ENCODE measurements around the gene PRKG1.

PRKG1 gene

GRCh38 chr10:51075873-51076229, 1.6 kb downstream of the PRKG1 start:
- peaks cover 3 to 7% of the 10 kb centered on the region in 2 experiments for H3K4me1 ChIP-seq (ENCODE audit: control insufficient read depth in 1 of 2, insufficient read depth in 2 of 2, low read length in 2 of 2)
- H3K36me3 ChIP-seq (ENCODE audit: control insufficient read depth in 1 of 2, insufficient read depth in 2 of 2, low read length in 2 of 2) = no peaks in the 10 kb centered on the region
- no peak overlapping the region for H3K27ac ChIP-seq (ENCODE audit: low read depth, low read length)

GRCh38 chr10:51076299-51076841, 2.1 kb downstream of the PRKG1 start:
- H3K27ac ChIP-seq (ENCODE audit: low read depth, low read length) = no peak overlapping the region
- H2BK12ac ChIP-seq (ENCODE audit: low read length) = no peak overlapping the region
- no peak overlapping the region for H4K8ac ChIP-seq (ENCODE audit: low read depth, low read length)
- no CpG with 5 or more reads among the region's 3 CpGs for WGBS (ENCODE audit: extremely low coverage, insufficient coverage, insufficient read length)
- H3K79me1 ChIP-seq (ENCODE audit: low read length) = no peaks in the 10 kb centered on the region
- H4K91ac ChIP-seq (ENCODE audit: low read depth, low read length) = no peak overlapping the region
- no peak overlapping the region for H2BK5ac ChIP-seq (ENCODE audit: low read depth, low read length, poor library complexity)
- H4K12ac ChIP-seq (ENCODE audit: low read depth, low read length) = no peak overlapping the region
- no peaks in the 10 kb centered on the region for H3K27me3 ChIP-seq (ENCODE audit: insufficient read depth, low read length)
- no peaks in the 10 kb centered on the region for H3K9me3 ChIP-seq (ENCODE audit: insufficient read depth, low read depth, low read length)
- peaks cover 3 to 7% of the 10 kb centered on the region in 2 experiments for H3K4me1 ChIP-seq (ENCODE audit: control insufficient read depth in 1 of 2, insufficient read depth in 2 of 2, low read length in 2 of 2)
- H3K4me3 ChIP-seq (ENCODE audit: low read depth, low read length) = no peak overlapping the region
- DNase-seq = no peak
- H2AK5ac ChIP-seq (ENCODE audit: low read length) = no peak overlapping the region
- H3K79me2 ChIP-seq (ENCODE audit: control insufficient read depth, insufficient read depth, low read length, poor library complexity) = no peaks in the 10 kb centered on the region
- no peak overlapping the region for H3K18ac ChIP-seq (ENCODE audit: low read length)
- no peak overlapping the region for H3K4me2 ChIP-seq (ENCODE audit: low read length)
- no peak overlapping the region for H2BK120ac ChIP-seq (ENCODE audit: insufficient read depth, low read length, poor library complexity)
- no peak overlapping the region for H3K9ac ChIP-seq (ENCODE audit: low read length)
- H3K4ac ChIP-seq (ENCODE audit: low read depth, low read length) = no peak overlapping the region
- no peak overlapping the region for H3K14ac ChIP-seq (ENCODE audit: low read length)
- H3K36me3 ChIP-seq (ENCODE audit: control insufficient read depth in 1 of 2, insufficient read depth in 2 of 2, low read length in 2 of 2) = no peaks in the 10 kb centered on the region
- no peak overlapping the region for H2AFZ ChIP-seq (ENCODE audit: insufficient read depth, low read length, poor library complexity)
- no peak overlapping the region for H3K23ac ChIP-seq (ENCODE audit: low read length)

More at GRCh38 chr10:51075873-51076229, 1.6 kb downstream of the PRKG1 start:
- Histone ChIP-seq H2BK5ac (ENCODE audit: low read depth, low read length, poor library complexity) (no peak overlapping the region), H2AFZ (ENCODE audit: insufficient read depth, low read length, poor library complexity) (no peak overlapping the region), H3K4ac (ENCODE audit: low read depth, low read length) (no peak overlapping the region), H3K4me3 (ENCODE audit: low read depth, low read length) (no peak overlapping the region), H4K8ac (ENCODE audit: low read depth, low read length) (no peak overlapping the region), H3K79me1 (ENCODE audit: low read length) (no peaks in the 10 kb centered on the region), H3K79me2 (ENCODE audit: control insufficient read depth, insufficient read depth, low read length, poor library complexity) (no peaks in the 10 kb centered on the region), H4K12ac (ENCODE audit: low read depth, low read length) (no peak overlapping the region), H4K91ac (ENCODE audit: low read depth, low read length) (no peak overlapping the region), H2AK5ac (ENCODE audit: low read length) (no peak overlapping the region), H2BK120ac (ENCODE audit: insufficient read depth, low read length, poor library complexity) (no peak overlapping the region), H2BK12ac (ENCODE audit: low read length) (no peak overlapping the region), H3K27me3 (ENCODE audit: insufficient read depth, low read length) (no peaks in the 10 kb centered on the region), H3K18ac (ENCODE audit: low read length) (no peak overlapping the region), H3K4me2 (ENCODE audit: low read length) (no peak overlapping the region), H3K14ac (ENCODE audit: low read length) (no peak overlapping the region), H3K9me3 (ENCODE audit: insufficient read depth, low read depth, low read length) (no peaks in the 10 kb centered on the region), H3K9ac (ENCODE audit: low read length) (no peak overlapping the region), H3K23ac (ENCODE audit: low read length) (no peak overlapping the region)
- no CpG with 5 or more reads among the region's 6 CpGs for WGBS (ENCODE audit: extremely low coverage, insufficient coverage, insufficient read length)
- no peak for DNase-seq

- Histone ChIP-seq H2BK5ac (ENCODE audit: low read depth, low read length, poor library complexity) (no peak overlapping the region), H3K23ac (ENCODE audit: low read length) (no peak overlapping the region)
- WGBS (ENCODE audit: extremely low coverage, insufficient coverage, insufficient read length) = no CpG with 5 or more reads among the region's 3 CpGs
Measured at GRCh38 chr10:51077074-51077473, 2.8 kb downstream of the PRKG1 start.

GRCh38 chr10:51077507-51077906, 3.2 kb downstream of the PRKG1 start:
- Histone ChIP-seq H3K4me3 (ENCODE audit: low read depth, low read length) (no peak overlapping the region), H3K4ac (ENCODE audit: low read depth, low read length) (no peak overlapping the region), H2AK5ac (ENCODE audit: low read length) (no peak overlapping the region), H3K14ac (ENCODE audit: low read length) (no peak overlapping the region), H4K91ac (ENCODE audit: low read depth, low read length) (no peak overlapping the region), H3K4me1 (ENCODE audit: control insufficient read depth in 1 of 2, insufficient read depth in 2 of 2, low read length in 2 of 2) (peaks cover 3 to 7% of the 10 kb centered on the region in 2 experiments), H3K9me3 (ENCODE audit: insufficient read depth, low read depth, low read length) (no peaks in the 10 kb centered on the region), H2BK5ac (ENCODE audit: low read depth, low read length, poor library complexity) (no peak overlapping the region), H4K12ac (ENCODE audit: low read depth, low read length) (no peak overlapping the region), H2AFZ (ENCODE audit: insufficient read depth, low read length, poor library complexity) (no peak overlapping the region), H3K18ac (ENCODE audit: low read length) (no peak overlapping the region), H4K8ac (ENCODE audit: low read depth, low read length) (no peak overlapping the region), H3K79me2 (ENCODE audit: control insufficient read depth, insufficient read depth, low read length, poor library complexity) (no peaks in the 10 kb centered on the region), H3K36me3 (ENCODE audit: control insufficient read depth in 1 of 2, insufficient read depth in 2 of 2, low read length in 2 of 2) (no peaks in the 10 kb centered on the region), H3K79me1 (ENCODE audit: low read length) (no peaks in the 10 kb centered on the region), H3K27ac (ENCODE audit: low read depth, low read length) (no peak overlapping the region), H3K27me3 (ENCODE audit: insufficient read depth, low read length) (no peaks in the 10 kb centered on the region), H2BK12ac (ENCODE audit: low read length) (no peak overlapping the region), H3K23ac (ENCODE audit: low read length) (no peak overlapping the region), H2BK120ac (ENCODE audit: insufficient read depth, low read length, poor library complexity) (no peak overlapping the region), H3K9ac (ENCODE audit: low read length) (no peak overlapping the region), H3K4me2 (ENCODE audit: low read length) (no peak overlapping the region)
- DNase-seq = no peak

More at GRCh38 chr10:51077074-51077473, 2.8 kb downstream of the PRKG1 start:
- Histone ChIP-seq H3K27me3 (ENCODE audit: insufficient read depth, low read length) (no peaks in the 10 kb centered on the region), H3K79me1 (ENCODE audit: low read length) (no peaks in the 10 kb centered on the region), H3K4me3 (ENCODE audit: low read depth, low read length) (no peak overlapping the region), H4K12ac (ENCODE audit: low read depth, low read length) (no peak overlapping the region), H3K79me2 (ENCODE audit: control insufficient read depth, insufficient read depth, low read length, poor library complexity) (no peaks in the 10 kb centered on the region), H4K8ac (ENCODE audit: low read depth, low read length) (no peak overlapping the region), H3K36me3 (ENCODE audit: control insufficient read depth in 1 of 2, insufficient read depth in 2 of 2, low read length in 2 of 2) (no peaks in the 10 kb centered on the region), H2BK12ac (ENCODE audit: low read length) (no peak overlapping the region), H4K91ac (ENCODE audit: low read depth, low read length) (no peak overlapping the region), H3K9me3 (ENCODE audit: insufficient read depth, low read depth, low read length) (no peaks in the 10 kb centered on the region), H3K9ac (ENCODE audit: low read length) (no peak overlapping the region), H3K4me2 (ENCODE audit: low read length) (no peak overlapping the region), H3K4me1 (ENCODE audit: control insufficient read depth in 1 of 2, insufficient read depth in 2 of 2, low read length in 2 of 2) (peaks cover 3 to 7% of the 10 kb centered on the region in 2 experiments), H2BK120ac (ENCODE audit: insufficient read depth, low read length, poor library complexity) (no peak overlapping the region), H3K4ac (ENCODE audit: low read depth, low read length) (no peak overlapping the region), H3K27ac (ENCODE audit: low read depth, low read length) (no peak overlapping the region), H3K14ac (ENCODE audit: low read length) (no peak overlapping the region), H2AK5ac (ENCODE audit: low read length) (no peak overlapping the region), H3K18ac (ENCODE audit: low read length) (no peak overlapping the region), H2AFZ (ENCODE audit: insufficient read depth, low read length, poor library complexity) (no peak overlapping the region)
- DNase-seq = no peak

All from trophoblast cell (in vitro differentiated cells and primary cell).